Gastroesophageal sphincter (tissue), 4 donors: ENCODE measurements around the gene ANO10. TPM values are rescaled to one million over a fixed set of nuclear protein-coding genes. Genes with fewer than 3 reads are reported as not detected.
"Not testable (repeated sequence)": the region's sequence is repeated elsewhere in the genome, so short reads cannot be mapped to it uniquely, and the experiment has no call there.

ENCODE experiments used
- ATAC-seq: fragments of 150-250 bp; one replicate; pipeline ENCODE4 v1.9.1; 2016; ENCODE audit warnings: mild to moderate bottlenecking, moderate library complexity
- H3K27ac ChIP-seq, 4 donors: fragments of 200-600 bp; sonication (generic) in 3 of 4; 1 replicate in 3 of 4; 2 replicates in 1 of 4; pipeline ENCODE4 v1.5.1; 2016 to 2019
- H3K27me3 ChIP-seq: fragments of 200-600 bp; sonication (generic); one replicate; pipeline ENCODE4 v1.5.1; 2019
- H3K36me3 ChIP-seq, 2 donors: fragments of 200-600 bp; sonication (generic); one replicate each; pipeline ENCODE4 v1.5.1; 2019; ENCODE audit warnings: control low read depth in 1 of 2
- H3K4me1 ChIP-seq, 3 donors: fragments of 200-600 bp; sonication (generic); 1 replicate in 2 of 3; 2 replicates in 1 of 3; pipeline ENCODE4 v1.5.1; 2016 to 2019; ENCODE audit warnings: control low read depth in 2 of 3
- H3K4me3 ChIP-seq, 2 donors: fragments of 200-600 bp; sonication (generic); one replicate each; pipeline ENCODE4 v1.5.1; 2019; ENCODE audit warnings: mild to moderate bottlenecking in 1 of 2, moderate library complexity in 1 of 2
- H3K9me3 ChIP-seq, 3 donors: fragments of 200-600 bp; sonication (generic); one replicate each; pipeline ENCODE4 v1.5.1; 2017 to 2019; ENCODE audit warnings: control low read depth in 2 of 3
- CTCF ChIP-seq, 4 experiments: fragments of 200-600 bp in 2 of 4; fragments of 450-650 bp in 2 of 4; sonication (generic) in 1 of 4; IDR thresholded peaks; one replicate each; pipeline ENCODE4 v1.5.1; 2017 to 2019; ENCODE audit warnings: antibody characterized with exemption in 4 of 4, mild to moderate bottlenecking in 2 of 4, moderate library complexity in 2 of 4
- EP300 ChIP-seq: sonication (generic); formaldehyde crosslinking; IDR thresholded peaks from one replicate; pipeline ENCODE4 v1.6.1; 2017; ENCODE audit warnings: antibody characterized with exemption, mild to moderate bottlenecking
- POLR2A ChIP-seq, 2 donors: fragments of 450-650 bp; IDR thresholded peaks; one replicate each; pipeline ENCODE4 v1.6.1; 2017; ENCODE audit warnings: antibody characterized with exemption in 2 of 2, mild to moderate bottlenecking in 2 of 2, moderate library complexity in 1 of 2
- POLR2AphosphoS5 ChIP-seq: sonication (generic); formaldehyde crosslinking; IDR thresholded peaks from one replicate; pipeline ENCODE4 v1.6.1; 2017; ENCODE audit warnings: antibody characterized with exemption
- WGBS, 2 donors: methylation state at CpG; one replicate each; pipeline ENCODE4 v1.1.5; 2018; ENCODE audit warnings: low coverage in 1 of 2; 5-methylcytosine and 5-hydroxymethylcytosine counted together
- total RNA-seq, 4 donors: library from RNA; depleted of rRNA; stranded (reverse); fragments of >200 nt; gene quantifications; one replicate each; pipeline ENCODE4 v1.1.0, GENCODE V29; 2016

The ANO10 gene
- total RNA-seq, 4 donors from 2014 or later, result 22.9 to 33.5 (median 30.2) TPM

GRCh38 chr3:43497905-43498365, 123.9 kb downstream of the ANO10 start:
- no peaks in the 10 kb centered on the region for H3K9me3 ChIP-seq
- no peak for ATAC-seq
- H3K36me3 ChIP-seq, result no peaks in the 10 kb centered on the region
- 100% methylated on average over 1 of the region's 1 CpG; no CpG with 5 or more reads in 1 of the 2 donors for WGBS, 2 donors
- no peak overlapping the region for H3K4me3 ChIP-seq
- TF ChIP-seq POLR2AphosphoS5, result no peak
- TF ChIP-seq EP300, result no peak
- TF ChIP-seq POLR2A (IDR thresholded peaks at IDR 0.05), result no peak
- TF ChIP-seq CTCF (IDR thresholded peaks at IDR 0.05), result no peak
- peaks cover 0 to 3% (median 2%) of the 10 kb centered on the region in 3 donors for H3K4me1 ChIP-seq
- no peak overlapping the region for H3K27ac ChIP-seq
- no peaks in the 10 kb centered on the region for H3K27me3 ChIP-seq

GRCh38 chr3:43497422-43497821, 124.4 kb downstream of the ANO10 start:
- no peak for ATAC-seq
- Histone ChIP-seq H3K27ac (no peak overlapping the region), H3K27me3 (no peaks in the 10 kb centered on the region), H3K4me3 (no peak overlapping the region), H3K36me3 (no peaks in the 10 kb centered on the region), H3K4me1 (peaks cover 0 to 2% (median 0%) of the 10 kb centered on the region in 3 donors), H3K9me3 (no peaks in the 10 kb centered on the region)
- TF ChIP-seq POLR2AphosphoS5 (no peak), POLR2A (IDR thresholded peaks at IDR 0.05) (no peak), CTCF (IDR thresholded peaks at IDR 0.05) (no peak), EP300 (no peak)

GRCh38 chr3:43496740-43497375, 125.0 kb downstream of the ANO10 start:
- ATAC-seq, result no peak
- no peaks in the 10 kb centered on the region for H3K36me3 ChIP-seq
- H3K4me3 ChIP-seq, result no peak overlapping the region
- no peak for TF ChIP-seq POLR2A (IDR thresholded peaks at IDR 0.05)
- H3K27ac ChIP-seq, result no peak overlapping the region
- H3K4me1 ChIP-seq, result peaks cover 0 to 2% (median 0%) of the 10 kb centered on the region in 3 donors
- WGBS, 2 donors, result 86 to 91% methylated on average over 3 of the region's 3 CpGs
- no peaks in the 10 kb centered on the region for H3K27me3 ChIP-seq
- no peaks in the 10 kb centered on the region for H3K9me3 ChIP-seq

- not testable (repeated sequence) for H3K36me3 ChIP-seq, H3K27ac ChIP-seq, ATAC-seq, H3K27me3 ChIP-seq, H3K4me1 ChIP-seq, H3K9me3 ChIP-seq, H3K4me3 ChIP-seq
- 95 to 96% methylated on average over 3 to 4 of the region's 4 CpGs for WGBS, 2 donors
Measured at GRCh38 chr3:43492932-43493331, 128.9 kb downstream of the ANO10 start.

GRCh38 chr3:43491807-43492206, 130.0 kb downstream of the ANO10 start:
- WGBS, 2 donors, result 63 to 86% methylated on average over 3 of the region's 3 CpGs
- not testable (repeated sequence) for H3K9me3 ChIP-seq, H3K27me3 ChIP-seq, H3K4me3 ChIP-seq, H3K27ac ChIP-seq, H3K4me1 ChIP-seq, ATAC-seq, H3K36me3 ChIP-seq

GRCh38 chr3:43490640-43491185, 131.1 kb downstream of the ANO10 start:
- H3K36me3 ChIP-seq, result no peaks in the 10 kb centered on the region
- H3K27ac ChIP-seq, result no peak overlapping the region
- no peaks in the 10 kb centered on the region for H3K27me3 ChIP-seq
- 88 to 90% methylated on average over 1 to 3 of the region's 7 CpGs for WGBS, 2 donors
- ATAC-seq, result no peak
- no peaks in the 10 kb centered on the region for H3K4me1 ChIP-seq
- no peak overlapping the region for H3K4me3 ChIP-seq
- TF ChIP-seq CTCF (IDR thresholded peaks at IDR 0.05) (no peak), POLR2AphosphoS5 (no peak), POLR2A (IDR thresholded peaks at IDR 0.05) (no peak), EP300 (no peak)
- H3K9me3 ChIP-seq, result no peaks in the 10 kb centered on the region
